PC-3 (cell line): ENCODE results near the gene PREB.

Source experiments
- CTCF ChIP-seq: fragments of 300-600 bp; sonication (generic); conservative IDR thresholded peaks from 2 replicates; pipeline ENCODE4 v1.5.1; 2017; ENCODE audit warnings: antibody characterized with exemption, low read depth, mild to moderate bottlenecking, low read length
- EZH2 ChIP-seq: fragments of 300-600 bp; sonication (generic); IDR thresholded peaks from one replicate; pipeline ENCODE4 v1.6.1; 2017; ENCODE audit warnings: antibody characterized with exemption, mild to moderate bottlenecking, low read length; ENCODE audit not compliant: unreplicated experiment
- EZH2phosphoT487 ChIP-seq: fragments of 300-600 bp; sonication (generic); IDR thresholded peaks from 2 replicates; pipeline ENCODE4 v1.6.1; 2018; ENCODE audit warnings: mild to moderate bottlenecking, antibody characterized with exemption, low read length, borderline replicate concordance

GRCh38 chr2:27096748-27097297, 37.6 kb downstream of the PREB start:
- no peak for TF ChIP-seq CTCF
- TF ChIP-seq EZH2: no peak
- TF ChIP-seq EZH2phosphoT487: no peak
